Neural progenitor cell (in vitro differentiated cells): ENCODE measurements around the gene BRD3OS. TPM values are rescaled to one million over a fixed set of nuclear protein-coding genes. Genes with fewer than 3 reads are reported as not detected.

Experiments
- DNase-seq: peaks from one replicate; pipeline ENCODE4 v3.0.0-alpha.2; 2016; ENCODE audit warnings: low spot score
- H2AFZ ChIP-seq: fragments of 200-600 bp; sonication (generic); replicated peaks from 2 replicates; pipeline ENCODE4 v1.6.1; 2016; ENCODE audit warnings: antibody characterized with exemption
- H3F3A ChIP-seq: fragments of 200-600 bp; sonication (generic); 2 replicates; pipeline ENCODE4 v1.6.1; 2016; ENCODE audit warnings: antibody characterized with exemption, low read depth
- H3K27ac ChIP-seq: fragments of 200-600 bp; sonication (generic); 2 replicates; pipeline ENCODE4 v1.5.1; 2016; ENCODE audit warnings: mild to moderate bottlenecking
- H3K27me3 ChIP-seq: fragments of 200-600 bp; sonication (generic); 2 replicates; pipeline ENCODE4 v1.6.1; 2016; ENCODE audit warnings: mild to moderate bottlenecking, moderate library complexity
- H3K36me3 ChIP-seq: fragments of 200-600 bp; sonication (generic); 2 replicates; pipeline ENCODE4 v1.5.1; 2016
- H3K4me1 ChIP-seq: fragments of 200-600 bp; sonication (generic); 2 replicates; pipeline ENCODE4 v1.6.1; 2016; ENCODE audit warnings: mixed run types
- H3K4me2 ChIP-seq: fragments of 200-600 bp; sonication (generic); 2 replicates; pipeline ENCODE4 v1.6.1; 2016
- H3K4me3 ChIP-seq: fragments of 200-600 bp; sonication (generic); 2 replicates; pipeline ENCODE4 v1.5.1; 2016
- H3K79me2 ChIP-seq: fragments of 200-600 bp; sonication (generic); 2 replicates; pipeline ENCODE4 v1.6.1; 2016; ENCODE audit warnings: low read depth
- H3K9ac ChIP-seq: fragments of 200-600 bp; sonication (generic); 2 replicates; pipeline ENCODE4 v1.6.1; 2016
- H3K9me3 ChIP-seq: fragments of 200-600 bp; sonication (generic); 2 replicates; pipeline ENCODE4 v1.5.1; 2016; ENCODE audit warnings: low read depth
- H4K20me1 ChIP-seq: fragments of 200-600 bp; sonication (generic); 2 replicates; pipeline ENCODE4 v1.6.1; 2016; ENCODE audit warnings: low read depth
- H3K27ac Mint-ChIP-seq: 3 replicates; pipeline ENCODE4 v1.8.0; 2021; ENCODE audit warnings: mixed read lengths
- H3K27me3 Mint-ChIP-seq: 2 replicates; pipeline ENCODE4 v1.8.0; 2022; ENCODE audit warnings: low read depth, mild to moderate bottlenecking, inconsistent platforms, moderate library complexity, mixed read lengths; ENCODE audit not compliant: insufficient read depth
- H3K36me3 Mint-ChIP-seq: 3 replicates; pipeline ENCODE4 v1.8.0; 2021; ENCODE audit warnings: mixed read lengths
- H3K4me1 Mint-ChIP-seq: 3 replicates; pipeline ENCODE4 v1.8.0; 2021; ENCODE audit warnings: mixed read lengths
- H3K4me3 Mint-ChIP-seq: 3 replicates; pipeline ENCODE4 v1.8.0; 2021; ENCODE audit warnings: mild to moderate bottlenecking, moderate library complexity, mixed read lengths
- H3K9me3 Mint-ChIP-seq: 3 replicates; pipeline ENCODE4 v1.8.0; 2020; ENCODE audit warnings: mixed read lengths
- EZH2 ChIP-seq: fragments of 200-600 bp; sonication (generic); IDR thresholded peaks from 2 replicates; pipeline ENCODE4 v1.6.1; 2017; ENCODE audit warnings: antibody characterized with exemption, mild to moderate bottlenecking, moderate library complexity
- EZH2phosphoT487 ChIP-seq: fragments of 200-600 bp; sonication (generic); IDR thresholded peaks from 2 replicates; pipeline ENCODE4 v1.6.1; 2017; ENCODE audit warnings: antibody characterized with exemption
- total RNA-seq: library from RNA; depleted of rRNA; stranded (reverse); fragments of >200 nt; gene quantifications from 2 replicates; pipeline ENCODE4 v1.2.3, GENCODE V29; 2015; ENCODE audit warnings: low replicate concordance
- TF ChIP-seq, protein P1 (sequence below): fragments of 200-600 bp; sonication (generic); IDR thresholded peaks from 2 replicates; pipeline ENCODE4 v1.5.1; 2017; ENCODE audit warnings: antibody characterized with exemption, mild to moderate bottlenecking

BRD3OS gene
- total RNA-seq, 1 donor from 2014 or later, result 19.0 TPM

DNA sequence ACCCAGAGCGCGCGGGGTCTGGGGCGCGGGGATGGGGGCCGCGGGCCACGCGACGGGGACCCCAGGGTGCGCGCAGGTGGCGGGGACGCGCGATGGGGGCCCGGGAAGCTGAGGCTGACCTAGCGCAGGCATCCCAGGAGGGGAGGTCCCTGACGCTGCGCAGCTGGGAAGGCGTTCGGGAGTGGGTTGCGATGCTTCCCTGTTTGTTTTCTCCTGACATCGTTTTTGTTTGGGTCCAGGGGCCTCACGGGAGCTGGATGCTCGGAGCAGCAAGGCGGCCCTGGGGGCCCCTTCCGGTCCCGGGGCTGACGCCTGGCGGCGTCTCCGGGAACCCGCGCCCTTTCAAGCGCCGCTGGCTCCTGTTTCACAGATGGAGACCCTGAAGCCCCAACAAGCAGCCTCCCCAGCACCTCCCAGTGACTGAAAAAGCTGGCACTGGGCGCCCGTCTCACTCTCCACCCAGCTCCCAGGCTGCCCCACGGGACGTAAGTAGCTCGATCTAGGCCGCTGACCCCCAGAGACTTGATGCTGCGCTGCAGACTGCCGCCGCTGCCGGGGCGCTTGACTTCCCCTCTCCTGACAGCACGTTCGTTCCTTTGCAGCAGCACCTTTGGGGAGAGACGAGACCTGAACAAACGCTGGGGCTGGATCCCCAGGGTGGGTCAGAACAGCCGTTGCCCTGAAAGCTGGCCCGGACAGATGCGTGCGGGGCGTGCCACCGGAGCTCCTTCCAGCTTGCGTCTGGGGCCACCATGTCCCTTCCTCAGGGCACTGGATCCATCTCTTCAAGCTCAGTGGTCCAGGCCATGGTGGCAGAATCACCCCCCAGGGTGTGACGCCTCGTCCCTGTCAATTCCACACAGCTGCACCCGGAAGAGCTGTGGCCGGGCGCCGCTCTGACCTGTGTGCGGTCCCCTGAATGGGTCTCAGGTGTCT is 593 bp downstream of the BRD3OS start:
- Histone ChIP-seq H3K36me3 (no peaks in the 10 kb centered on the region), H2AFZ (peak overlapping the region; percentile 75), H3K79me2 (peaks cover 5% of the 10 kb centered on the region), H3K27me3 (no peaks in the 10 kb centered on the region), H4K20me1 (peaks cover 21% of the 10 kb centered on the region), H3F3A (peaks cover 30% of the 10 kb centered on the region), H3K4me2 (peak overlapping the region; percentile 87), H3K9me3 (no peaks in the 10 kb centered on the region), H3K4me1 (peaks cover 10% of the 10 kb centered on the region), H3K9ac (no peak overlapping the region), H3K27ac (no peak overlapping the region), H3K4me3 (peak overlapping the region; percentile 92)
- Mint-ChIP-seq H3K4me3 (peak overlapping the region; percentile 86), H3K4me1 (peaks cover 15% of the 10 kb centered on the region), H3K9me3 (no peaks in the 10 kb centered on the region), H3K36me3 (peaks cover 9% of the 10 kb centered on the region), H3K27ac (no peak overlapping the region), H3K27me3 (peaks cover 2% of the 10 kb centered on the region)
- no peak for TF ChIP-seq EZH2phosphoT487
- TF ChIP-seq, protein P1, sequence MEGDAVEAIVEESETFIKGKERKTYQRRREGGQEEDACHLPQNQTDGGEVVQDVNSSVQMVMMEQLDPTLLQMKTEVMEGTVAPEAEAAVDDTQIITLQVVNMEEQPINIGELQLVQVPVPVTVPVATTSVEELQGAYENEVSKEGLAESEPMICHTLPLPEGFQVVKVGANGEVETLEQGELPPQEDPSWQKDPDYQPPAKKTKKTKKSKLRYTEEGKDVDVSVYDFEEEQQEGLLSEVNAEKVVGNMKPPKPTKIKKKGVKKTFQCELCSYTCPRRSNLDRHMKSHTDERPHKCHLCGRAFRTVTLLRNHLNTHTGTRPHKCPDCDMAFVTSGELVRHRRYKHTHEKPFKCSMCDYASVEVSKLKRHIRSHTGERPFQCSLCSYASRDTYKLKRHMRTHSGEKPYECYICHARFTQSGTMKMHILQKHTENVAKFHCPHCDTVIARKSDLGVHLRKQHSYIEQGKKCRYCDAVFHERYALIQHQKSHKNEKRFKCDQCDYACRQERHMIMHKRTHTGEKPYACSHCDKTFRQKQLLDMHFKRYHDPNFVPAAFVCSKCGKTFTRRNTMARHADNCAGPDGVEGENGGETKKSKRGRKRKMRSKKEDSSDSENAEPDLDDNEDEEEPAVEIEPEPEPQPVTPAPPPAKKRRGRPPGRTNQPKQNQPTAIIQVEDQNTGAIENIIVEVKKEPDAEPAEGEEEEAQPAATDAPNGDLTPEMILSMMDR, result peak; percentile 52
- DNase-seq, result peak; percentile 88

DNA sequence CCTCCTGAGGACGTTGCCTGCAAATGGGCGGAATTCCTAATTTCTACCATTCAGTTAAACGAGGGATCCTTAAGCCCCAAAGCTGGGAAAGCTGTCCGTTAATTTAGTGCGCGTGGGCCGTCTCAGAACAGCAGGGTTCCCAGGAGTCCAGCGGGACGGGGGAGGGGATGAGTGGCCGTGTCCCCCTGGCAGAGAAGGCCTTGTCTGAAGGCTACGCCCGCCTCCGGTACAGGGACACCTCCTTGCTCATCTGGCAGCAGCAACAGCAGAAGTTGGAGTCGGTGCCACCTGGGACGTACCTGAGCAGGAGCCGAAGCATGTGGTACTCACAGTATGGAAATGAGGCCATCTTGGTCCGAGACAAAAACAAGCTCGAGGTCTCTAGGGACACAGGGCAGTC is 1.3 kb downstream of the BRD3OS start:
- H3K27me3 Mint-ChIP-seq, result peaks cover 2% of the 10 kb centered on the region
- no peak overlapping the region for H3K27ac ChIP-seq
- peaks cover 15% of the 10 kb centered on the region for H3K4me1 Mint-ChIP-seq
- peak overlapping the region; percentile 86 for H3K4me3 Mint-ChIP-seq
- no peak overlapping the region for H2AFZ ChIP-seq
- H3K36me3 ChIP-seq, result no peaks in the 10 kb centered on the region
- H3K79me2 ChIP-seq, result peaks cover 5% of the 10 kb centered on the region
- peak overlapping the region; percentile 87 for H3K4me2 ChIP-seq
- no peak for DNase-seq
- H3K9me3 Mint-ChIP-seq, result no peaks in the 10 kb centered on the region
- H3K27me3 ChIP-seq, result no peaks in the 10 kb centered on the region
- no peak for TF ChIP-seq EZH2
- TF ChIP-seq EZH2phosphoT487, result no peak
- H3K9ac ChIP-seq, result no peak overlapping the region
- peaks cover 25% of the 10 kb centered on the region for H4K20me1 ChIP-seq
- peak overlapping the region; percentile 92 for H3K4me3 ChIP-seq
- peaks cover 33% of the 10 kb centered on the region for H3F3A ChIP-seq
- peaks cover 9% of the 10 kb centered on the region for H3K36me3 Mint-ChIP-seq
- no peak overlapping the region for H3K27ac Mint-ChIP-seq
- peaks cover 10% of the 10 kb centered on the region for H3K4me1 ChIP-seq
- H3K9me3 ChIP-seq, result no peaks in the 10 kb centered on the region

DNA sequence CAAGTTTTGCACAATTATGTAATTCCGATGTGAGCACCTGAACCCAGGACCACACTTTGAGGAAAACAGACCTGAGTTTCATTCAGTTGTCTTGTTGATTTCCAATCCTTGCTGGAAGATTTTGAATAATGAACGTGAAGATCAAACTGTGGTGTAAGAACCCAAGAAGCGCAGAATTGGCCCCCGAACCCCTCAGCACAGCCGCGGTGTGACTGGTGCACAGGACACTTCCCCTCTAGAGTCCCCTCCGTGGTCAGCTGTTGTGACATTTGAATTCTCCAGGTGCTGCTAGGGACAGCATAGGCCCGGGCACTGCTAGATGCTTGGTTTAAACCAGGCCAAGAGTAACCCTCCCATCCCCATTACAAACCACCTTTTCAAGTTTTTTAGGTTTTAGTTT is 1.7 kb downstream of the BRD3OS start:
- Histone ChIP-seq H3K4me3 (no peak overlapping the region), H3K9me3 (no peaks in the 10 kb centered on the region), H3K4me1 (peaks cover 10% of the 10 kb centered on the region), H3K4me2 (no peak overlapping the region), H3F3A (peaks cover 33% of the 10 kb centered on the region), H4K20me1 (peaks cover 28% of the 10 kb centered on the region), H3K79me2 (peaks cover 5% of the 10 kb centered on the region), H2AFZ (no peak overlapping the region), H3K27me3 (no peaks in the 10 kb centered on the region), H3K9ac (no peak overlapping the region), H3K36me3 (no peaks in the 10 kb centered on the region), H3K27ac (no peak overlapping the region)
- no peak for DNase-seq
- Mint-ChIP-seq H3K36me3 (peaks cover 9% of the 10 kb centered on the region), H3K4me1 (peaks cover 15% of the 10 kb centered on the region), H3K4me3 (peak overlapping the region; percentile 86), H3K9me3 (no peaks in the 10 kb centered on the region), H3K27ac (no peak overlapping the region), H3K27me3 (peaks cover 2% of the 10 kb centered on the region)
- TF ChIP-seq EZH2phosphoT487 (no peak), EZH2 (no peak)
- TF ChIP-seq, protein P1, result no peak

DNA sequence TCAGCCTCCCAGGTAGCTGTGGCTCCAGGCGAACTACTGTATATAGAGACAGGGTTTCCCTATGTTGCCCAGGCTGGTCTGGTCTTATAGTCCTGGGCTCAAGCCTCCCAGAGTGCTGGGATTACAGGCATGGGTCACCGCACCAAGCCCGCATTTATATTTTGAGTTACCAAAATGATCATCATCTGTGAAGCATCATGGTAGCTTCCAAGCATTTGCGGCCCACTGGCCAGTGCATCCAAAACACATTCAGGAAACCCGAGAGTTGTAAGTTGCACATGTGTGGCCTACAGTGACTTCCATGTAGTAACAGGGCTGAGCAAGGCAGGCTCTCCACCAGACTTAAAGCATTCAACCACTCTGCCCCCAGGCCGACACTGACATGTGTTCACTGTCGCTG is 2.3 kb downstream of the BRD3OS start:
- Mint-ChIP-seq H3K36me3 (peaks cover 9% of the 10 kb centered on the region), H3K27me3 (peaks cover 2% of the 10 kb centered on the region), H3K9me3 (no peaks in the 10 kb centered on the region), H3K4me1 (peaks cover 15% of the 10 kb centered on the region), H3K27ac (no peak overlapping the region), H3K4me3 (peak overlapping the region; percentile 86)
- peaks cover 28% of the 10 kb centered on the region for H4K20me1 ChIP-seq
- no peaks in the 10 kb centered on the region for H3K36me3 ChIP-seq
- no peak overlapping the region for H3K9ac ChIP-seq
- TF ChIP-seq EZH2 (no peak), EZH2phosphoT487 (no peak)
- TF ChIP-seq, protein P1, result no peak
- no peak overlapping the region for H3K27ac ChIP-seq
- DNase-seq, result no peak
- H2AFZ ChIP-seq, result no peak overlapping the region
- H3K4me2 ChIP-seq, result no peak overlapping the region
- H3F3A ChIP-seq, result peaks cover 37% of the 10 kb centered on the region
- H3K4me3 ChIP-seq, result no peak overlapping the region
- H3K27me3 ChIP-seq, result no peaks in the 10 kb centered on the region
- H3K4me1 ChIP-seq, result peaks cover 10% of the 10 kb centered on the region
- peaks cover 5% of the 10 kb centered on the region for H3K79me2 ChIP-seq
- no peaks in the 10 kb centered on the region for H3K9me3 ChIP-seq
